ENCODE results near the gene BORCS5. TPM values are rescaled to one million over a fixed set of nuclear protein-coding genes. Genes with fewer than 3 reads are reported as not detected.

BORCS5 gene
- total RNA-seq, 1 donor, result 18.3 TPM

DNA sequence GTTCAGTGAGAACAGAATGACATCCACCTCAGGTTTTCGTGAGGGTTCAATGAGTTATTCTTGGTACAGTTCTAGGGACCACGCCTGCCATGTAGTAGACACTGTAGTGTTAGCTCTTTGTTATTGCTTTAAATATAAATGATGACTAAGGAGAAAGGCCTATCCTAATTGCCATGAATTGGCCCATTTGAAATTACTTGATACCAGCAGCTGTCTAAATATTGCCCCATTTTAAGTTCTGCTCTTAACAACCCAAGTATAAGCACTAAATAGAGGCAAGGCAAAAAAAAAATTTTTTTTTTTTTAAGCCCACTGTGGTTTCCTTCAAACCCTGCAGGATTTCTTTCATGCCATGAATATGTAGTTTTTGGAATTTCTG is 84.5 kb downstream of the BORCS5 start:
- no peak for DNase-seq (ENCODE audit: low read depth)
- TF ChIP-seq, protein P1, sequence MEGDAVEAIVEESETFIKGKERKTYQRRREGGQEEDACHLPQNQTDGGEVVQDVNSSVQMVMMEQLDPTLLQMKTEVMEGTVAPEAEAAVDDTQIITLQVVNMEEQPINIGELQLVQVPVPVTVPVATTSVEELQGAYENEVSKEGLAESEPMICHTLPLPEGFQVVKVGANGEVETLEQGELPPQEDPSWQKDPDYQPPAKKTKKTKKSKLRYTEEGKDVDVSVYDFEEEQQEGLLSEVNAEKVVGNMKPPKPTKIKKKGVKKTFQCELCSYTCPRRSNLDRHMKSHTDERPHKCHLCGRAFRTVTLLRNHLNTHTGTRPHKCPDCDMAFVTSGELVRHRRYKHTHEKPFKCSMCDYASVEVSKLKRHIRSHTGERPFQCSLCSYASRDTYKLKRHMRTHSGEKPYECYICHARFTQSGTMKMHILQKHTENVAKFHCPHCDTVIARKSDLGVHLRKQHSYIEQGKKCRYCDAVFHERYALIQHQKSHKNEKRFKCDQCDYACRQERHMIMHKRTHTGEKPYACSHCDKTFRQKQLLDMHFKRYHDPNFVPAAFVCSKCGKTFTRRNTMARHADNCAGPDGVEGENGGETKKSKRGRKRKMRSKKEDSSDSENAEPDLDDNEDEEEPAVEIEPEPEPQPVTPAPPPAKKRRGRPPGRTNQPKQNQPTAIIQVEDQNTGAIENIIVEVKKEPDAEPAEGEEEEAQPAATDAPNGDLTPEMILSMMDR (IDR thresholded peaks at IDR 0.05; ENCODE audit: insufficient read depth, low read length), result no peak

DNA sequence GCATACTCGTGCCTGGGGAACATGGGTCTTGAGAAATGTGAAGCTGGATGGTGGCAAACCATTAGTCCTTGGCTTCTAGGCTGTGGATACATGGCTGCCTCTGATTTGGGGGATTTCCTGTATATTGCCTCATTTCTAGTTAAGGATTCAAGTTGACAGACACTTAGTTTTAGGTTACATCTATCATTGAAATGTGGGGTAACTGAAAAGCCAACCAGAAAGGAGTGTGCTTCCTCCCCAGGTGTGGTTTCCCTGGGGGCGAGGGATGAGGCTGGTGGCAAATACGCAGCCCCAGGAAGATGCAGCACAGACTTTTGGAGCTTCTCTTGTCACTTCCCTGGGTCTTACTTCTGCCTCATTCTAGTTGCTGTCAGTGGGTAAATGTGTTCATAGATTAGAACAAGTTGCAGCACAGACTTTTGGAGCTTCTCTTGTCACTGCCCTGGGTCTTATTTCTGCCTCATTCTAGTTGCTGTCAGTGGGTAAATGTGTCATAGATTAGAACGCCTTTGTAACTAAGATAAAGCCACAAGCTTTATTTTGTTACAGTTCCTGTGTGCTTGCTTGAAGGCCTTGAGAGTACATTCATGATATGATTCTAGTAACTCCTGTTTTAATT is 85.1 kb downstream of the BORCS5 start:
- TF ChIP-seq, protein P1 (IDR thresholded peaks at IDR 0.05; ENCODE audit: insufficient read depth, low read length), result no peak
- peak; percentile 59 for DNase-seq (ENCODE audit: low read depth)
- no peak overlapping the region for H3K4me3 ChIP-seq (ENCODE audit: low read depth, low read length)

More for the DNA sequence above, 84.5 kb downstream of the BORCS5 start:
- no peak overlapping the region for H3K4me3 ChIP-seq (ENCODE audit: low read depth, low read length)

- peak; percentile 81 for DNase-seq (ENCODE audit: low read depth)
- no peak overlapping the region for H3K4me3 ChIP-seq (ENCODE audit: low read depth, low read length)
- TF ChIP-seq, protein P1 (IDR thresholded peaks at IDR 0.05; ENCODE audit: insufficient read depth, low read length), result no peak
Observed at GRCh38 chr12:12442548-12443071, 85.7 kb downstream of the BORCS5 start.

DNA sequence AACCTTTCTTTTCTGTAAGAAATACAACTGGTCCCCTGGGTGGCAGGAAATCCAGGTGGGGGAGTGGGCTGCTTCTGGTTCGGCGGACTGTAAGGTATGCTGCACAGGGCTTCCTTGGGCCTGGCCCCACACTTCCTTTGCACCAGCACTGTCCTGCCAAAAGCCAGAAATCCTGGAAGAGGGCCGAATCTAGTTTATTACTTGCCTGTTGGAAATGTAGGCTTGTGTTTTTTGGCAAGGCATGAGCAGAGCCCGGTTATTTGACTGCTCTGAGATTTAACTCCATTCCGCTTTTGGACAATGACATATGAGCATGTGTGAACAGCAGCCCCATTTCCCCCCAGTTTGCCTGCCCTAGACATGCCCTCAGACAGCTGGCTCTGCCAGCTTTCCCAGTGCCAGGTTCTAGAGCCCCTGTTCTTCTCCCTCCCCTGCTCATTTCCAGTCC is 86.6 kb downstream of the BORCS5 start:
- DNase-seq (ENCODE audit: low read depth), result peak; percentile 85
- no peak overlapping the region for H3K4me3 ChIP-seq (ENCODE audit: low read depth, low read length)

GRCh38 chr12:12445165-12445881 is 88.4 kb downstream of the BORCS5 start:
- DNase-seq (ENCODE audit: low read depth), result no peak
- no peak overlapping the region for H3K4me3 ChIP-seq (ENCODE audit: low read depth, low read length)
- TF ChIP-seq, protein P1 (IDR thresholded peaks at IDR 0.05; ENCODE audit: insufficient read depth, low read length), result no peak

More for the DNA sequence above, 86.6 kb downstream of the BORCS5 start:
- TF ChIP-seq, protein P1 (IDR thresholded peaks at IDR 0.05; ENCODE audit: insufficient read depth, low read length), result no peak

GRCh38 chr12:12445882-12446181 is 89.0 kb downstream of the BORCS5 start:
- H3K4me3 ChIP-seq (ENCODE audit: low read depth, low read length), result no peak overlapping the region
- DNase-seq (ENCODE audit: low read depth), result no peak
- TF ChIP-seq, protein P1 (IDR thresholded peaks at IDR 0.05; ENCODE audit: insufficient read depth, low read length), result no peak

Measured in fibroblast of the aortic adventitia (primary cell).